Brain microvascular endothelial cell (primary cell): ENCODE results near the gene CACNA1S.
A peak's percentile ranks its signal among the peaks of the same experiment; 100 is the strongest.

ENCODE experiments used
- DNase-seq: peaks from one replicate; pipeline ENCODE4 v3.0.0-alpha.2; 2020
- H3K27ac ChIP-seq: fragments of 250-450 bp; sonication (Bioruptor Pico); 2 replicates; pipeline ENCODE4 v1.5.1; 2020; ENCODE audit warnings: mild to moderate bottlenecking, moderate library complexity
- H3K27me3 ChIP-seq: fragments of 250-450 bp; sonication (Bioruptor Pico); replicated peaks from 2 replicates; pipeline ENCODE4 v1.5.1; 2020; ENCODE audit warnings: mild to moderate bottlenecking
- H3K36me3 ChIP-seq: fragments of 250-450 bp; sonication (Bioruptor Pico); replicated peaks from 2 replicates; pipeline ENCODE4 v1.5.1; 2020; ENCODE audit warnings: mild to moderate bottlenecking
- H3K4me3 ChIP-seq: 2 replicates; pipeline ENCODE4 v1.5.1; 2011; ENCODE audit warnings: low read depth, mild to moderate bottlenecking, control low read depth, low read length, moderate library complexity
- in situ Hi-C: cut with HindIII; loops from 2 replicates; pipeline ENCODE4 v1.10.0; 2017; ENCODE audit warnings: low sequenced_read_pairs, low pct_ligation_motif_present
- TF ChIP-seq, protein P1 (sequence below): IDR thresholded peaks from 2 replicates; pipeline ENCODE4 v1.5.1; 2011; ENCODE audit warnings: low read depth, mild to moderate bottlenecking, moderate library complexity, low read length, control low read depth, inconsistent platforms; ENCODE audit errors: missing control alignments

CACNA1S gene

DNA sequence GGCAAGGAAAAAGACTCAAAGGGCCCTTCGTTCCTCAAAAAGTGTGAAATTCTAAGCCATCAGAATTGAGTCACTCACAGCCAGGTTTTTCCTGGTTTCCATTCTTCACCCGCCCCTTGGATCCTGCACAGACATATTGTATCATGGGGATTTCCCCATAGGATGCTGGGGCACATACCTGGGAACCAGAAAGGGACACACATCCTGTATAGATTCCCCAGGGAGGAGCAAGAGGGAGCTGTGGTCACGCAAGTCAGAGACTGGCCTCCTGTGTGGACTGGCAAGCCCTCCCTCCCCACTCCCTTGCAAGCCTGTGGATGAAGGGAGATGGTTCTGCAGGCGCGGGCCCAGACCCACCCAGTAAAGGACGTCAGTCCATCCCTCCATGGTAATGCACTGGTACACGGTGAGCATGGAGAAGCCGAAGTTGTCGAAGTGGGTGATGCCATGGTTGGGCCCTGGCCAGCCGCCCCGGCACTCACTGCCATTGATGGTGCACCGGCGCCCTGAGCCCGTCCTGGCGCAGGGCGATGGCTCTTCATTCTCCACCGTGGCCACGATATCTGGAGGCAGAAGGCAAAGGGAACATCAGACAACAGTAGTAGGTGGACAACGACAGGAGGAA lies 23.2 kb downstream of the CACNA1S start:
- TF ChIP-seq, protein P1, sequence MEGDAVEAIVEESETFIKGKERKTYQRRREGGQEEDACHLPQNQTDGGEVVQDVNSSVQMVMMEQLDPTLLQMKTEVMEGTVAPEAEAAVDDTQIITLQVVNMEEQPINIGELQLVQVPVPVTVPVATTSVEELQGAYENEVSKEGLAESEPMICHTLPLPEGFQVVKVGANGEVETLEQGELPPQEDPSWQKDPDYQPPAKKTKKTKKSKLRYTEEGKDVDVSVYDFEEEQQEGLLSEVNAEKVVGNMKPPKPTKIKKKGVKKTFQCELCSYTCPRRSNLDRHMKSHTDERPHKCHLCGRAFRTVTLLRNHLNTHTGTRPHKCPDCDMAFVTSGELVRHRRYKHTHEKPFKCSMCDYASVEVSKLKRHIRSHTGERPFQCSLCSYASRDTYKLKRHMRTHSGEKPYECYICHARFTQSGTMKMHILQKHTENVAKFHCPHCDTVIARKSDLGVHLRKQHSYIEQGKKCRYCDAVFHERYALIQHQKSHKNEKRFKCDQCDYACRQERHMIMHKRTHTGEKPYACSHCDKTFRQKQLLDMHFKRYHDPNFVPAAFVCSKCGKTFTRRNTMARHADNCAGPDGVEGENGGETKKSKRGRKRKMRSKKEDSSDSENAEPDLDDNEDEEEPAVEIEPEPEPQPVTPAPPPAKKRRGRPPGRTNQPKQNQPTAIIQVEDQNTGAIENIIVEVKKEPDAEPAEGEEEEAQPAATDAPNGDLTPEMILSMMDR = no peak
- in situ Hi-C loops = no loop called here
- Histone ChIP-seq H3K36me3 (no peaks in the 10 kb centered on the region), H3K27ac (no peak overlapping the region), H3K27me3 (peaks cover 2% of the 10 kb centered on the region), H3K4me3 (no peak overlapping the region)
- no peak for DNase-seq

DNA sequence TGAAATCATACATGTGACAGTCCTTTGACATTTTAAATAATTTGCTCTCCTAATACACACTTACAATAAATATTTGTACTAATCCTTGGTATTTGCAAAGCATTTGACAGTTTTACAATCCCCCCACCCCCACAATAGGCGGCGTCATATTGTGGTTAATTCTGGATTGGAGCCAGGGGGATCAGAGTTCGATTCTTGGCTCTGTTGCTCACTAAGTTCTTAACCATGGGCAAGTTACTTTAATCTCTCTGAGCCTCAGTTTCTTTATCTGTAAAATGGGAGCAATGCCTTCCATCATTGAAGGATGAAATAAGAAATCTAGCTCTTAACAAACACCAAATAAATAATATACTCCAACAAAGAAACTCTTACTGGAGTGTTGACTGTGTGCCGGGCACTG lies 23.8 kb downstream of the CACNA1S start:
- Histone ChIP-seq H3K36me3 (no peaks in the 10 kb centered on the region), H3K27ac (no peak overlapping the region), H3K4me3 (no peak overlapping the region), H3K27me3 (peaks cover 3% of the 10 kb centered on the region)
- DNase-seq = no peak
- in situ Hi-C loops = no loop called here
- TF ChIP-seq, protein P1 = no peak

DNA sequence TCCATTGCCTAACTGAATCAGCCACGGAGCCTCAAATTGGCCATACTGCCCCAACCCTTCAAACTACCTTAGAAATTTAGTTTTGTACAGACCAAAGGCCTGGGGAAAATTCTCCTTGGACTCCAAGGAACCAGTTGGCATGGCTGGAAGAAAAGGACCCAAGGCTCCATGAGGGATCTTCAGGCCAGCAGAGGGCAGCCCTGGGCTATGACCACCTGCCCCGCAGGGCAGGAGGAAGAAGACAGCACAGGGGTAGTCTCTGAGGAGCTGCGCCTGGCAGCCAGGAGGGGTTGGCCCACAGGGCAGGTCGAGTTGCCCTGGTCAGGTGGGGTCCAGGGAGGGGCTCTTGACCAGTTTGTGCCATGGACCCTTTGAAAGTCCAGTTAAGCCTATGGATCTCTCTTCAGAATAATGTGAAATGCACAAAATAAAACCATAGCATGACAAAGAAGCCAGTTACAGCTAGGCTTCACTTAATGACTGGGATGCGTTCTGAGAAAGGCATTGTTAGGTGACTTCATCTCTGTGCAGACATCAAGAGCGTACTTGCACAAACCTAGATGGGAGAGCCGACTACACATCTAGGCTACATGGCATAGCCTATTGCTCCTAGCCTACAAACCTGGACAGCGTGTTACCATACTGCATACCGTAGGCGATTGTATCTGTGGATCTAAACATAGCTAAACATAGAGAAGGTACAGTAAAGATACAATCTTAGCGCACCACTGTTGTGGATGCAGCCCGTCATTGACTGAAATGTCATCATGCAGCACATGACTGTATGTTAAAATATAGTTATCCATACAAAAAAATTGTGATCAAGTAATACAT lies 26.1 kb downstream of the CACNA1S start:
- DNase-seq = peak; percentile 30
- Histone ChIP-seq H3K36me3 (no peaks in the 10 kb centered on the region), H3K27ac (no peak overlapping the region), H3K27me3 (peaks cover 6% of the 10 kb centered on the region), H3K4me3 (no peak overlapping the region)
- TF ChIP-seq, protein P1 = peak; percentile 88
- in situ Hi-C loops = no loop called here

DNA sequence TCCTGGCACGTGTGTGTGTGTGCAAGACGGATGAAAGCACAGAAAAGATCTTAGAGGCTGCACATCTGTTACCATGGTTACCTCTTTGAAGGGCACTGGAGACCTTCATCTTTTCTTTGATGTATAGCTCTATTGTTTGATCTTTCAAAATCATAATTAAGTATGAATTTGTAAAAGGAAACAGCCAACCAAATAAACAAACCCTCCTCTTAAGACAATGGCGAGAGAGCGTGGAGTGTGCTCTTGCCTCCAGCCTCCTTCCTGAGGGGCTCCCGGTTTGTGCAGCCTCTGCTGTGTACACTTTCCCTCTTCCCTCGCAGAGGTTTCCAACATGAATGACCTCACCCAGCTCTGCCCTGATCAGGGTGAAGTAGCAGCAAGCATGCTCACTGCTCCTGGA lies 27.9 kb downstream of the CACNA1S start:
- DNase-seq = no peak
- TF ChIP-seq, protein P1 = no peak
- no peaks in the 10 kb centered on the region for H3K36me3 ChIP-seq
- no peak overlapping the region for H3K4me3 ChIP-seq
- H3K27ac ChIP-seq = no peak overlapping the region
- in situ Hi-C loops = no loop called here
- H3K27me3 ChIP-seq = peaks cover 6% of the 10 kb centered on the region

DNA sequence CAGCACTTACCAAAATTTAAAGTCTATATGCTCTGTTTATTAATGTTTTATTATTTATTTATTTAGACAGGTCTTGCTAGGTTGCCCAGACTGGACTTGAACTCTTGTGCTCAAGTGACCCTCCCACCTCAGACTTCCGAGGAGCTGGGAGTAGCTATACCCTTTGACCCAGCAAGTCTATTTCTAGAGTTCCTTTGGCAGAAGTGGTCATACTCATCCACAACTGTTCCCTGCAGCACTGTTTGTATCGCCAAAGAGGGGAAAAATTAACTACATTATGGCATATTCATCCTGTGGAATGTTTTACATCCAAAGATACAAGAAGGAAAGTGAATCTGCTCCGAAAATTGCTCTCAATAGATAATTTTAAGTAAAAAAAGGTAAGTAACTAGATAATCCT lies 28.5 kb downstream of the CACNA1S start:
- Histone ChIP-seq H3K4me3 (no peak overlapping the region), H3K27me3 (peaks cover 6% of the 10 kb centered on the region), H3K36me3 (no peaks in the 10 kb centered on the region), H3K27ac (no peak overlapping the region)
- TF ChIP-seq, protein P1 = no peak
- DNase-seq = no peak
- in situ Hi-C loops = no loop called here
